Myocyte (in vitro differentiated cells): ENCODE results near the gene PNMT. TPM values are rescaled to one million over a fixed set of nuclear protein-coding genes. Genes with fewer than 3 reads are reported as not detected.

Experiments
- DNase-seq: peaks from one replicate; pipeline ENCODE4 v3.0.0-alpha.2; 2012; ENCODE audit warnings: low read depth
- total RNA-seq: library from RNA; depleted of rRNA; stranded (reverse); fragments of >200 nt; gene quantifications from 2 replicates; pipeline ENCODE4 v1.2.3, GENCODE V29; 2014

Gene PNMT
- total RNA-seq, 1 donor from 2014 or later = 0.96 TPM

GRCh38 chr17:39653316-39653661 is 15.0 kb upstream of the PNMT start:
- no peak for DNase-seq

GRCh38 chr17:39653662-39654331 is 14.5 kb upstream of the PNMT start:
- DNase-seq = peak; percentile 56

GRCh38 chr17:39655105-39655504 is 13.1 kb upstream of the PNMT start:
- no peak for DNase-seq

GRCh38 chr17:39658346-39658745 is 9.9 kb upstream of the PNMT start:
- no peak for DNase-seq

GRCh38 chr17:39658760-39659159 is 9.5 kb upstream of the PNMT start:
- no peak for DNase-seq

- peak; percentile 62 for DNase-seq
Measured at GRCh38 chr17:39659279-39660010, 8.8 kb upstream of the PNMT start.

GRCh38 chr17:39660011-39660360 is 8.3 kb upstream of the PNMT start:
- no peak for DNase-seq

DNA sequence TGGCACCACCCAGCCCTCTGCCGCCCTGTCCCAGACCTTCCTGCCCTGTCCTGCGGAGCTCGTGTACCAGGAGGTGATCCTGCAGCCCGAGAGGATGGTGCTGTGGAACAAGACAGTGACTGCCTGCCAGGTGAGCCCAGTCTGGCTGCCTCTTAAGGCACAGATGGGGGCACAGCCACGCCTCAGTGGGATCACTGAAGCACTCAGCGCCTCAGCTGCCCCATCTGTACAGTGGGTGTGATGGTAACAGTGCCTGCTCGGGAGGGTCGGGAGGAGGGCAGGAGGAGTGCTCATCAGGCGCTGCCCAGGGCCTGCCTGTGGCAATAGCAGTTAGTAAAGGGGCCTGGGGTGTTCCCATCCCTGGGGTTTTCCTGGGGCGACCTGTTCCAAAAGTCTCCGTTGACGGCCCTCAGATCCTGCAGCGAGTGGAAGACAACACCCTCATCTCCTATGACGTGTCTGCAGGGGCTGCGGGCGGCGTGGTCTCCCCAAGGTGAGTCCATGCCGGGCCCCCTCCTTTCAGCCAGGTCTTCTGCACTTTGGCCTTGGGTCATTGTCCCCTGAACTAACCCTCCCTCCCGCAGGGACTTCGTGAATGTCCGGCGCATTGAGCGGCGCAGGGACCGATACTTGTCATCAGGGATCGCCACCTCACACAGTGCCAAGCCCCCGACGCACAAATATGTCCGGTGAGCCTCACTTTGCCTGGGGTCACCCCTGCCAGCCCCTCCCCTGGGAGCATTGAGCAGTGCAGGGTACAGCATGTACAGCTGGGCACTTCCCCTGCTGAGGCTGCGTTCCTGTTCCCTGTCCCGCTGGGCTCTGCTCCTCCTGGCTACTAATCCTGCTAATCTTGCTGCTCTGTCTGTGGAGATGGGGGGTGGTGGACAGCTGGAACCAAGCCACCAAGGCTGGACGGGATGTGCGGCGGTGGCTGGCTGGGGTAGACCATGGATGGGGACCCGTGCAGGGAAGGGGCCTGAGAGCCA is 7.6 kb upstream of the PNMT start:
- no peak for DNase-seq

- DNase-seq = no peak
Measured at GRCh38 chr17:39661744-39662541, 6.3 kb upstream of the PNMT start.

- no peak for DNase-seq
Measured at GRCh38 chr17:39662551-39663339, 5.5 kb upstream of the PNMT start.

- DNase-seq = no peak
Measured at GRCh38 chr17:39663340-39663687, 4.9 kb upstream of the PNMT start.

GRCh38 chr17:39663688-39664580 is 4.3 kb upstream of the PNMT start:
- DNase-seq = no peak

DNA sequence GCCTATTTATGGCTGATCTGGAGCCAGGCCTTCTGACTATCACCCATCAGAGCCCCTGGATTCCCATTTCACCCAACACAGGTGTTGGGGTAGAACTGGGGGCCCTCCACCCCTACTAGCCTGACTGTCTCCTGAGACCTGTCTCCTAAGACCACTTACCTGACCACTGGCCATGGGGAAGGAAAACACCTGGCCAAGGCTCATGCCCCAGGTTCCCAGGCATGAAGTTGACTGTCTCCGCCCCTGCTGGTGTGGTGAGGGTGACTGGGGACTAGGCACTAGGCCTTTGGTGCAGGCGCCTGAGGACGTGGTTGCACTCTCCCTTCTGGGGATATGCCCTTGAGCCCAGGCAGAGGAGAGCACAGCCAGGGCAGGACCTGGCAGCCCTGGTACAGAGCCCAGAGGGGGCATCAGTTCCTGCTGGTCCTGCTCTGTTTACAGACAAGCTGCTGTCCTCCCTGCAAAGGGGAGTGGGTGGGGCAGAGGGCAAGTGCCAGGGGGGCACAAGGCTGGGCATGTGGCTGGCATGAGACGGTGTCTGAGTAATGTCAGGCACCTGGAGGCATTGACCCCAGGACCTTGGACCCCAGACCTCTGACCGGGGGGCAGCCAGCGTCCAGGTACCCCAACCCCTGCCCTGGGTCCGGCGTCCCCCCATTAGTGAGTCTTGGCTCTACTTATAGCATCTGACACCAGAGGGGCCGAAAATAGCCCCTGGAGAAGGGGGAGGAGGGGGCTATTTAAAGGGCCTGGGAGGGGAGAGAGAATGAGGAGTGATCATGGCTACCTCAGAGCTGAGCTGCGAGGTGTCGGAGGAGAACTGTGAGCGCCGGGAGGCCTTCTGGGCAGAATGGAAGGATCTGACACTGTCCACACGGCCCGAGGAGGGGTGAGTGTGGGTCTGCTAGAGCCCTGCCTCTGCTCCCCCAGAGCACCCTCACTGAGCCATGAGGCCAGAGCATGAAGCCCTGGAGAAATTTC is 3.4 kb upstream of the PNMT start, which contains the start of gene TCAP:
TSS of gene TCAP (plus strand) at position 769 of the 981 bp plus-strand sequence. CDS start at position 780, 11 bp downstream.
- DNase-seq = peak; percentile 67

- peak; percentile 80 for DNase-seq
Measured at GRCh38 chr17:39665642-39666224, 2.5 kb upstream of the PNMT start.

- DNase-seq = no peak
Measured at GRCh38 chr17:39666231-39666600, 2.0 kb upstream of the PNMT start.

DNA sequence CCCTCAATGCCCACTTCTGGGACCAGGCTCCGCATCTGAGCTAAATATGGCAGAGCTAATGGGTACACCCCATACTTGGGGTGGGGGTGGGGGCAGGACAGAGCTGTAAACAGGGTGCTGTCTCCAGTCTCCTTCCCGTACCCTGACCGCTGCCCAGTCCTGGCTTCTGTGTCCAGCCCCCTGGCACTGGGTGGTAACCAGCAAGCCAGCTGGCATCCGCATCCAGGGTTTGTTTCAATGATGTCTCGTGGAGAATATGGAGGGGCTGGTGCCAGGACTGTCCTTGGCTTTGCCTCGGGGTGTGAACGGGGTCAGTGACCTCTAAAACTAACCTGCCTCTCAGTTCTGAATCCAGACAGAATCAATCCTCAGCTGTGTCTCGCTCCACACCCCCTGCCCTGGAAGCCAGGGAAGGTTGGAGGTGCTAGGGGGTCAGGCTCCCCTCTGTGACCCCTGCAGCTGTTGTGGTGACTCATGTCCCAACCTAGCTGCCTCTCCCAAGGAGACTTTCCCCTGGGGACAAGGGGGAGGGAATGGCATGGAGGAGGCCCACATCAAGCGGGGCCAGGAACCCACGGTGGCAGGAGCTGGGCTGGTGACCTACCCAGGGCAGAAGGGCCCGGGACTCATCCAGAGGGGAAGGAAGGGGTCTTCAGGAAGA is 1.5 kb upstream of the PNMT start:
- peak; percentile 88 for DNase-seq
